Measurements from ENCODE around the gene KCNE1. TPM values are rescaled to one million over a fixed set of nuclear protein-coding genes. Genes with fewer than 3 reads are reported as not detected.
"Not testable (repeated sequence)": the region's sequence is repeated elsewhere in the genome, so short reads cannot be mapped to it uniquely, and the experiment has no call there.

Gene KCNE1
- polyA plus RNA-seq (ENCODE audit: insufficient read length in 3 of 3), result under 1 TPM; 0.64 to 0.92 (median 0.76) TPM
- long read RNA-seq, donor 1, result 0 reads
- long read RNA-seq, donor 2, result 0 reads
- long read RNA-seq, donor 3, partial matches to known transcripts, result 0 of 1 reads
- long read RNA-seq, donor 3, other reads (novel, unspliced or antisense), result 0 of 1 reads
- long read RNA-seq, donor 4, result 0 reads
- long read RNA-seq, donor 5, partial matches to known transcripts, result 0 of 1 reads
- long read RNA-seq, donor 5, other reads (novel, unspliced or antisense), result 0 of 1 reads
- long read RNA-seq, donor 6, result 0 reads
- long read RNA-seq, donor 7, partial matches to known transcripts, result 0 of 1 reads
- long read RNA-seq, donor 7, other reads (novel, unspliced or antisense), result 0 of 1 reads
- long read RNA-seq, donor 8, partial matches to known transcripts, result 0 of 2 reads
- long read RNA-seq, donor 8, other reads (novel, unspliced or antisense), result 0 of 2 reads
- long read RNA-seq, donor 9, result 0 reads
- long read RNA-seq, donor 10, result 0 reads
- long read RNA-seq, donor 11, result 0 reads
- long read RNA-seq, donor 12, result 0 reads
- long read RNA-seq, donor 13, partial matches to known transcripts, result 0 of 2 reads
- long read RNA-seq, donor 13, other reads (novel, unspliced or antisense), result 0 of 2 reads
- long read RNA-seq, donor 14, result 0 reads
- long read RNA-seq, donor 15, result 0 reads
- long read RNA-seq, donor 16, result 0 reads

- DNase-seq (ENCODE audit: extremely low read depth in 1 of 11, low read depth in 9 of 11, low spot score in 4 of 11), result no peak
Measured at GRCh38 chr21:34511787-34512455, at the start of gene KCNE1. Gene KCNE1 (minus strand): TSS chr21:34512210. CDS start chr21:34449634, 62,576 bp downstream.

GRCh38 chr21:34561806-34562205 lies 49.8 kb upstream of the KCNE1 start:
- no peak for DNase-seq (ENCODE audit: extremely low read depth in 1 of 11, low read depth in 9 of 11, low spot score in 4 of 11)

- DNase-seq (ENCODE audit: extremely low read depth in 1 of 11, low read depth in 9 of 11, low spot score in 4 of 11), result no peak
Measured at GRCh38 chr21:34560609-34561008, 48.6 kb upstream of the KCNE1 start.

GRCh38 chr21:34560021-34560420 lies 48.0 kb upstream of the KCNE1 start:
- DNase-seq (ENCODE audit: extremely low read depth in 1 of 11, low read depth in 9 of 11, low spot score in 4 of 11), result no peak

- no peak for DNase-seq (ENCODE audit: extremely low read depth in 1 of 11, low read depth in 9 of 11, low spot score in 4 of 11)
Measured at GRCh38 chr21:34559089-34559631, 47.1 kb upstream of the KCNE1 start.

- DNase-seq (ENCODE audit: extremely low read depth in 1 of 11, low read depth in 9 of 11, low spot score in 4 of 11), result no peak
Measured at GRCh38 chr21:34558166-34558565, 46.2 kb upstream of the KCNE1 start.

- DNase-seq (ENCODE audit: extremely low read depth in 1 of 11, low read depth in 9 of 11, low spot score in 4 of 11), result no peak
Measured at GRCh38 chr21:34557261-34557660, 45.3 kb upstream of the KCNE1 start.

GRCh38 chr21:34554670-34555069 lies 42.7 kb upstream of the KCNE1 start:
- not testable (repeated sequence) for DNase-seq (ENCODE audit: extremely low read depth in 1 of 11, low read depth in 9 of 11, low spot score in 4 of 11)

GRCh38 chr21:34554227-34554626 lies 42.2 kb upstream of the KCNE1 start:
- DNase-seq (ENCODE audit: extremely low read depth in 1 of 11, low read depth in 9 of 11, low spot score in 4 of 11), result no peak

GRCh38 chr21:34553151-34553952 lies 41.3 kb upstream of the KCNE1 start:
- no peak for DNase-seq (ENCODE audit: extremely low read depth in 1 of 11, low read depth in 9 of 11, low spot score in 4 of 11)

- no peak for DNase-seq (ENCODE audit: extremely low read depth in 1 of 11, low read depth in 9 of 11, low spot score in 4 of 11)
Measured at GRCh38 chr21:34552360-34553098, 40.5 kb upstream of the KCNE1 start.

GRCh38 chr21:34550182-34550799 lies 38.3 kb upstream of the KCNE1 start:
- DNase-seq (ENCODE audit: extremely low read depth in 1 of 11, low read depth in 9 of 11, low spot score in 4 of 11), result no peak

GRCh38 chr21:34548781-34549376 lies 36.9 kb upstream of the KCNE1 start:
- DNase-seq (ENCODE audit: extremely low read depth in 1 of 11, low read depth in 9 of 11, low spot score in 4 of 11), result no peak

- no peak for DNase-seq (ENCODE audit: extremely low read depth in 1 of 11, low read depth in 9 of 11, low spot score in 4 of 11)
Measured at GRCh38 chr21:34546542-34546941, 34.5 kb upstream of the KCNE1 start.

GRCh38 chr21:34545079-34545884 lies 33.3 kb upstream of the KCNE1 start:
- no peak for DNase-seq (ENCODE audit: extremely low read depth in 1 of 11, low read depth in 9 of 11, low spot score in 4 of 11)

GRCh38 chr21:34544032-34544496 lies 32.1 kb upstream of the KCNE1 start:
- peak in 2 of 11 donors; percentile 41 to 62 for DNase-seq (ENCODE audit: extremely low read depth in 1 of 11, low read depth in 9 of 11, low spot score in 4 of 11)
